Measurements from ENCODE around the gene DNAAF8.
A peak's percentile ranks its signal among the peaks of the same experiment; 100 is the strongest.

DNAAF8 gene

GRCh38 chr16:4689864-4690704 lies 44.3 kb upstream of the DNAAF8 start:
- peaks cover 21 to 33% of the 10 kb centered on the region in 2 donors for H3K36me3 ChIP-seq (ENCODE audit: control insufficient read depth in 2 of 2, insufficient read depth in 2 of 2, low read length in 2 of 2)
- no peaks in the 10 kb centered on the region for H3K27me3 ChIP-seq (ENCODE audit: control insufficient read depth in 2 of 2, insufficient read depth in 2 of 2, low read length in 2 of 2)
- no peaks in the 10 kb centered on the region for H3K9me3 ChIP-seq (ENCODE audit: control insufficient read depth in 2 of 2, low read length in 2 of 2)
- H3K9ac ChIP-seq (ENCODE audit: low read depth in 1 of 2, low read length in 2 of 2): no peak overlapping the region
- H3K27ac ChIP-seq (ENCODE audit: low read depth in 2 of 2, low read length in 2 of 2): no peak overlapping the region
- H3K4me1 ChIP-seq (ENCODE audit: control insufficient read depth in 2 of 2, insufficient read depth in 2 of 2, low read length in 2 of 2): peaks cover 16% of the 10 kb centered on the region in 2 donors
- no peak overlapping the region for H3K4me3 ChIP-seq (ENCODE audit: low read length in 2 of 2)

- peaks cover 16 to 19% of the 10 kb centered on the region in 2 donors for H3K4me1 ChIP-seq (ENCODE audit: control insufficient read depth in 2 of 2, insufficient read depth in 2 of 2, low read length in 2 of 2)
- no peaks in the 10 kb centered on the region for H3K9me3 ChIP-seq (ENCODE audit: control insufficient read depth in 2 of 2, low read length in 2 of 2)
- no peak overlapping the region for H3K9ac ChIP-seq (ENCODE audit: low read depth in 1 of 2, low read length in 2 of 2)
- no peak overlapping the region for H3K27ac ChIP-seq (ENCODE audit: low read depth in 2 of 2, low read length in 2 of 2)
- no peaks in the 10 kb centered on the region for H3K27me3 ChIP-seq (ENCODE audit: control insufficient read depth in 2 of 2, insufficient read depth in 2 of 2, low read length in 2 of 2)
- no peak overlapping the region for H3K4me3 ChIP-seq (ENCODE audit: low read length in 2 of 2)
- H3K36me3 ChIP-seq (ENCODE audit: control insufficient read depth in 2 of 2, insufficient read depth in 2 of 2, low read length in 2 of 2): peaks cover 25 to 36% of the 10 kb centered on the region in 2 donors
Observed at GRCh38 chr16:4690946-4691665, 43.2 kb upstream of the DNAAF8 start.

GRCh38 chr16:4691666-4692412 lies 42.5 kb upstream of the DNAAF8 start:
- H3K27me3 ChIP-seq (ENCODE audit: control insufficient read depth in 2 of 2, insufficient read depth in 2 of 2, low read length in 2 of 2): no peaks in the 10 kb centered on the region
- H3K27ac ChIP-seq (ENCODE audit: low read depth in 2 of 2, low read length in 2 of 2): no peak overlapping the region
- H3K4me1 ChIP-seq (ENCODE audit: control insufficient read depth in 2 of 2, insufficient read depth in 2 of 2, low read length in 2 of 2): peaks cover 16 to 19% of the 10 kb centered on the region in 2 donors
- no peaks in the 10 kb centered on the region for H3K9me3 ChIP-seq (ENCODE audit: control insufficient read depth in 2 of 2, low read length in 2 of 2)
- H3K4me3 ChIP-seq (ENCODE audit: low read length in 2 of 2): no peak overlapping the region
- H3K9ac ChIP-seq (ENCODE audit: low read depth in 1 of 2, low read length in 2 of 2): no peak overlapping the region
- H3K36me3 ChIP-seq (ENCODE audit: control insufficient read depth in 2 of 2, insufficient read depth in 2 of 2, low read length in 2 of 2): peaks cover 26 to 36% of the 10 kb centered on the region in 2 donors

DNA sequence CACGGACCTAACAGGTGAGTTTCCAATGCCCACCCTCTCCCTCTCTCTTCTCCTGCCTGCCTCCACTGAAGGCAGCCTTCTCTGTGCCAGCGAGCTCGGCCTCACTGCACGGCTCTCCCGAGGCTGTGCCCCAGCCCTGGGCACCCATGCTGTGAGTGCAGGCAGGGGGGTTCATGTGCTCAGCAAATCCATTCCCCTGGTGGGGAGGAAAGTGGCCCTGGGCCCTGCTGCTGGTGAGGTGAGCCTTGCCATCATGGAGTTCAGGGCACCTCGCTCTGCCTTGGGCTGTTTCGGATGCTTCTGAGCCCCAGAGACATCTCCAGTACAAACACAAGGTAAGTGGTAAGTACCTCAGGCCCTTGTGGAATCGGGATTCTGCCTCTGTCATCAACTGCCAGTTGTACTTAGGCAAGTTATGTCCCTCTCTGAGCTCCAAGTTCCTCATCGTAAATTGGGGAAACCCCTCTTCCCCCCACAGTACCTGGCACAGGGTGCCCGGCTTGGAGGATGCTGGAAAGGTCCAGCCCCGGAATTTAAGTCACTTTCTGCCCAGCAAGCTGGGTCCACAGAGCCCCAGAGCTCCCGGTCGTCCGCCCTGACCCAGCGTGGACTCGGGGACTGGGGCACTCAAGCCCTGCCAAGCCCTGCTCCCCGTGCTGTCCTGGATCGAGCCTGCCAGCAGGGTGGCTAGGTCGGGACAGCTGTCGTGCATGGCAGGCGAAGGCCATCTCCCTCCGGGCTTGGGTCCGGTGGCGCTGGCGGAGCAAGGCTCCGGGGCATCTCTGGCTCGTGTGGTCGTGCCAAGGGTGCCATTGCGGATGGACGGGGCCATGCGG lies 41.7 kb upstream of the DNAAF8 start:
- H3K27ac ChIP-seq (ENCODE audit: low read depth in 2 of 2, low read length in 2 of 2): peak overlapping the region; percentile 74 to 93
- peaks cover 16 to 19% of the 10 kb centered on the region in 2 donors for H3K4me1 ChIP-seq (ENCODE audit: control insufficient read depth in 2 of 2, insufficient read depth in 2 of 2, low read length in 2 of 2)
- H3K27me3 ChIP-seq (ENCODE audit: control insufficient read depth in 2 of 2, insufficient read depth in 2 of 2, low read length in 2 of 2): no peaks in the 10 kb centered on the region
- peak overlapping the region; percentile 80 to 96 for H3K4me3 ChIP-seq (ENCODE audit: low read length in 2 of 2)
- H3K9me3 ChIP-seq (ENCODE audit: control insufficient read depth in 2 of 2, low read length in 2 of 2): no peaks in the 10 kb centered on the region
- peak overlapping the region; percentile 76 to 83 for H3K9ac ChIP-seq (ENCODE audit: low read depth in 1 of 2, low read length in 2 of 2)
- H3K36me3 ChIP-seq (ENCODE audit: control insufficient read depth in 2 of 2, insufficient read depth in 2 of 2, low read length in 2 of 2): peaks cover 29 to 40% of the 10 kb centered on the region in 2 donors

- Histone ChIP-seq H3K27ac (ENCODE audit: low read depth in 2 of 2, low read length in 2 of 2) (peak within 1 kb of the TSS; percentile 87 to 93), H3K27me3 (ENCODE audit: control insufficient read depth in 2 of 2, insufficient read depth in 2 of 2, low read length in 2 of 2) (no peaks in the 10 kb centered on the region), H3K36me3 (ENCODE audit: control insufficient read depth in 2 of 2, insufficient read depth in 2 of 2, low read length in 2 of 2) (peaks cover 23 to 32% of the 10 kb centered on the region in 2 donors), H3K9me3 (ENCODE audit: control insufficient read depth in 2 of 2, low read length in 2 of 2) (no peaks in the 10 kb centered on the region), H3K9ac (ENCODE audit: low read depth in 1 of 2, low read length in 2 of 2) (peak within 1 kb of the TSS; percentile 79 to 89), H3K4me1 (ENCODE audit: control insufficient read depth in 2 of 2, insufficient read depth in 2 of 2, low read length in 2 of 2) (peaks cover 16 to 19% of the 10 kb centered on the region in 2 donors), H3K4me3 (ENCODE audit: low read length in 2 of 2) (peak within 1 kb of the TSS; percentile 80 to 96)
Observed at GRCh38 chr16:4693296-4693955, 40.9 kb upstream of the DNAAF8 start, which contains the start of gene NUDT16L1. Gene NUDT16L1 (plus strand): TSS chr16:4693562. CDS start chr16:4693727, 165 bp downstream.

DNA sequence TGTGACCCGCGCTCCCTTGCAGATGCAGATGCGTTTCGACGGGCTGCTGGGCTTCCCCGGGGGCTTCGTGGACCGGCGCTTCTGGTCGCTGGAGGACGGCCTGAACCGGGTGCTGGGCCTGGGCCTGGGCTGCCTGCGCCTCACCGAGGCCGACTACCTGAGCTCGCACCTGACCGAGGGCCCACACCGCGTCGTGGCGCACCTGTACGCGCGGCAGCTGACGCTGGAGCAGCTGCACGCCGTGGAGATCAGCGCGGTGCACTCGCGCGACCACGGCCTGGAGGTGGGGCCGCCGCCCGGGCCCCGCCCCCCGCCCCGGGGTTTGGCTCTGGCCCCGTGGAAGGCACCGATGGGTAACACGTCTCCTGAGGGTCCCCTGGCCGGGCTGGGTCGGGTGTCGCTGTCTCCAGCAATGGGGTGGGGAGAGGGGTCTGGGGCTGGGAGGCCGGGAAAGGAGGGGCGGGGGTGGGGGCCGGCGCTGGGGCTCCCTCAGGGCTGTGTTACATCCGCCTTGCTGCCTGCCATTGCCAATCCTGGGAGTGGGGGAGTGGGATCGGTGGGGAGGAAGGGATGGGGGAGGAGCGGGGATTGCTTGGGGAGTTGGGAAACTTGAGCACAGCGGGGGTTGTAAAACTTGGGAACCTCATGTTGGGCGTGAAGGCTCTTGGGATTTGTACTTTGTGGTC lies 40.2 kb upstream of the DNAAF8 start:
- H3K9ac ChIP-seq (ENCODE audit: low read depth in 1 of 2, low read length in 2 of 2): peak overlapping the region; percentile 79 to 89
- no peaks in the 10 kb centered on the region for H3K9me3 ChIP-seq (ENCODE audit: control insufficient read depth in 2 of 2, low read length in 2 of 2)
- peaks cover 16 to 19% of the 10 kb centered on the region in 2 donors for H3K4me1 ChIP-seq (ENCODE audit: control insufficient read depth in 2 of 2, insufficient read depth in 2 of 2, low read length in 2 of 2)
- no peaks in the 10 kb centered on the region for H3K27me3 ChIP-seq (ENCODE audit: control insufficient read depth in 2 of 2, insufficient read depth in 2 of 2, low read length in 2 of 2)
- H3K27ac ChIP-seq (ENCODE audit: low read depth in 2 of 2, low read length in 2 of 2): peak overlapping the region; percentile 87 to 93
- peaks cover 25 to 31% of the 10 kb centered on the region in 2 donors for H3K36me3 ChIP-seq (ENCODE audit: control insufficient read depth in 2 of 2, insufficient read depth in 2 of 2, low read length in 2 of 2)
- H3K4me3 ChIP-seq (ENCODE audit: low read length in 2 of 2): peak overlapping the region; percentile 79 to 96

GRCh38 chr16:4694642-4695451 lies 39.5 kb upstream of the DNAAF8 start:
- Histone ChIP-seq H3K9ac (ENCODE audit: low read depth in 1 of 2, low read length in 2 of 2) (no peak overlapping the region), H3K27ac (ENCODE audit: low read depth in 2 of 2, low read length in 2 of 2) (no peak overlapping the region), H3K27me3 (ENCODE audit: control insufficient read depth in 2 of 2, insufficient read depth in 2 of 2, low read length in 2 of 2) (no peaks in the 10 kb centered on the region), H3K4me1 (ENCODE audit: control insufficient read depth in 2 of 2, insufficient read depth in 2 of 2, low read length in 2 of 2) (peaks cover 16 to 19% of the 10 kb centered on the region in 2 donors), H3K36me3 (ENCODE audit: control insufficient read depth in 2 of 2, insufficient read depth in 2 of 2, low read length in 2 of 2) (peaks cover 29 to 36% of the 10 kb centered on the region in 2 donors), H3K4me3 (ENCODE audit: low read length in 2 of 2) (peak overlapping the region; percentile 60 to 96), H3K9me3 (ENCODE audit: control insufficient read depth in 2 of 2, low read length in 2 of 2) (no peaks in the 10 kb centered on the region)

DNA sequence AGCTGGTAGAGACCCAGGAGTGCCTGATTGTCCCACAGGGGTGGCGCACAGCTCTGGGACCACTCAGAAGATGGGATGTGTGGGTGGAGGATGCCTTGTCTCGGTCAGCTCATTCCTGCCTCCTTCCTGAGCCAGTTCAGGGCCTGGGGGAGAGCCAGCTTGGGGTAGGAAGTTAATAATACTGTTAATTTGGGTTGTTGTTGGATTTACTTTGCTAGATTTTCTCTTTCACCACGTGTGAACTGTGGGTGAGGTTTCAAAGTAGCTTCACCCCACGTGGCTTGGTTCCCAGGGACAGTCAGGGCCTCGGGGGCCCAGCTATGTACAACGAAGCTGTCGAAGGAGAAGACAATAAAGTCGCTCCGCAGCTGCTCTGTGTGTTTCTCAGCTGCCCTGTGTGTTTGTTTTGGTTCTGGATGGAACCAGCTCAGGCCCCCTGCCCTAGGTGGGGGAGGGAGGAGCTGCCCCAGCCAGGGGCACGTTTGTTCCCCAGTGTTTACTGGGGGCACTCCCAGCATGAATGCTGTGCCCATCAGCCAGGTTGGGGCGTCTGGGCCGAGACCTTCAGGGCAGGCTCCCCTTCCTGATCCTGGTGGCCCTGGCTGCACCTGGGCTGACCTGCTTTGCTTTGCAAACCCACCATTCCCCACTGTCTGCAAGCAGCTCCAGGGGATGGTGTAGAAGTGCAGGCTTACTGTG lies 38.7 kb upstream of the DNAAF8 start:
- H3K27me3 ChIP-seq (ENCODE audit: control insufficient read depth in 2 of 2, insufficient read depth in 2 of 2, low read length in 2 of 2): no peaks in the 10 kb centered on the region
- H3K4me1 ChIP-seq (ENCODE audit: control insufficient read depth in 2 of 2, insufficient read depth in 2 of 2, low read length in 2 of 2): peaks cover 16 to 19% of the 10 kb centered on the region in 2 donors
- no peak overlapping the region for H3K9ac ChIP-seq (ENCODE audit: low read depth in 1 of 2, low read length in 2 of 2)
- H3K4me3 ChIP-seq (ENCODE audit: low read length in 2 of 2): no peak overlapping the region
- H3K27ac ChIP-seq (ENCODE audit: low read depth in 2 of 2, low read length in 2 of 2): no peak overlapping the region
- H3K36me3 ChIP-seq (ENCODE audit: control insufficient read depth in 2 of 2, insufficient read depth in 2 of 2, low read length in 2 of 2): peaks cover 34 to 43% of the 10 kb centered on the region in 2 donors
- no peaks in the 10 kb centered on the region for H3K9me3 ChIP-seq (ENCODE audit: control insufficient read depth in 2 of 2, low read length in 2 of 2)

Data from mucosa of rectum (tissue), 2 donors.